ENCODE results near the gene TESK2. TPM values are rescaled to one million over a fixed set of nuclear protein-coding genes. Genes with fewer than 3 reads are reported as not detected.
"Not testable (repeated sequence)": the region's sequence is repeated elsewhere in the genome, so short reads cannot be mapped to it uniquely, and the experiment has no call there.

The TESK2 gene
- total RNA-seq, 1 donor from 2014 or later, result 13.5 TPM

- no peaks in the 10 kb centered on the region for H3K36me3 ChIP-seq
- no peaks in the 10 kb centered on the region for H3K27me3 ChIP-seq
- H3K4me1 ChIP-seq, result no peaks in the 10 kb centered on the region
- H3K4me3 ChIP-seq, result no peak overlapping the region
- TF ChIP-seq POLR2A (IDR thresholded peaks at IDR 0.05), result no peak
- TF ChIP-seq, protein P1, sequence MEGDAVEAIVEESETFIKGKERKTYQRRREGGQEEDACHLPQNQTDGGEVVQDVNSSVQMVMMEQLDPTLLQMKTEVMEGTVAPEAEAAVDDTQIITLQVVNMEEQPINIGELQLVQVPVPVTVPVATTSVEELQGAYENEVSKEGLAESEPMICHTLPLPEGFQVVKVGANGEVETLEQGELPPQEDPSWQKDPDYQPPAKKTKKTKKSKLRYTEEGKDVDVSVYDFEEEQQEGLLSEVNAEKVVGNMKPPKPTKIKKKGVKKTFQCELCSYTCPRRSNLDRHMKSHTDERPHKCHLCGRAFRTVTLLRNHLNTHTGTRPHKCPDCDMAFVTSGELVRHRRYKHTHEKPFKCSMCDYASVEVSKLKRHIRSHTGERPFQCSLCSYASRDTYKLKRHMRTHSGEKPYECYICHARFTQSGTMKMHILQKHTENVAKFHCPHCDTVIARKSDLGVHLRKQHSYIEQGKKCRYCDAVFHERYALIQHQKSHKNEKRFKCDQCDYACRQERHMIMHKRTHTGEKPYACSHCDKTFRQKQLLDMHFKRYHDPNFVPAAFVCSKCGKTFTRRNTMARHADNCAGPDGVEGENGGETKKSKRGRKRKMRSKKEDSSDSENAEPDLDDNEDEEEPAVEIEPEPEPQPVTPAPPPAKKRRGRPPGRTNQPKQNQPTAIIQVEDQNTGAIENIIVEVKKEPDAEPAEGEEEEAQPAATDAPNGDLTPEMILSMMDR (IDR thresholded peaks at IDR 0.05), result no peak
- no peak for TF ChIP-seq POLR2AphosphoS5 (IDR thresholded peaks at IDR 0.05; ENCODE audit: insufficient read depth in 1 of 2, low read depth in 1 of 2)
- no peak overlapping the region for H3K27ac ChIP-seq
- intact Hi-C loops (cut with DNase I), result no loop called here
- DNase-seq (ENCODE audit: extremely low spot score in 2 of 2), result no peak
- H3K9me3 ChIP-seq, result no peaks in the 10 kb centered on the region
These were observed 12.7 kb downstream of the TESK2 start for GRCh38 chr1:45478121-45478814.

DNA sequence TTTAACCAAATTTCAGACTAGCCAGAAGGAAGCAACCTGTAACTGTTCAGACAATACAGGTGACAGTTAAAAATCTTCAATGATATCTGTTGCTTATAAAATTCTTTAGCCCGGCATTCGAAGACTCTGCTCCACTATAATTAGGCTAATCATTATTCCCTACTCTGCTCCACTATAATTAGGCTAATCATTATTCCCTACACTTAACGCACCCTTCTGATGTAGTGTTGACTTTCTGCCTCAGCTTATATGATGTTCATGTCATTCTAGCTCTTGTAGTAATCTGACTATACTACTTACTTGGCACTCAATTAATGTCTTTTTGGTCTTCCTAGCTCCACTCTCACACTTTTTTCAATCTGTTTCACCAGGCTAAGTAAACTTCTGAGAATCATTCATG lies 13.3 kb downstream of the TESK2 start:
- Histone ChIP-seq H3K36me3 (no peaks in the 10 kb centered on the region), H3K4me1 (no peaks in the 10 kb centered on the region), H3K9me3 (no peaks in the 10 kb centered on the region), H3K4me3 (no peak overlapping the region), H3K27ac (no peak overlapping the region), H3K27me3 (no peaks in the 10 kb centered on the region)
- DNase-seq (ENCODE audit: extremely low spot score in 2 of 2), result no peak
- TF ChIP-seq, protein P1 (IDR thresholded peaks at IDR 0.05), result no peak
- TF ChIP-seq POLR2AphosphoS5 (IDR thresholded peaks at IDR 0.05; ENCODE audit: insufficient read depth in 1 of 2, low read depth in 1 of 2), result no peak
- TF ChIP-seq POLR2A (IDR thresholded peaks at IDR 0.05), result no peak
- intact Hi-C loops (cut with DNase I), result no loop called here

DNA sequence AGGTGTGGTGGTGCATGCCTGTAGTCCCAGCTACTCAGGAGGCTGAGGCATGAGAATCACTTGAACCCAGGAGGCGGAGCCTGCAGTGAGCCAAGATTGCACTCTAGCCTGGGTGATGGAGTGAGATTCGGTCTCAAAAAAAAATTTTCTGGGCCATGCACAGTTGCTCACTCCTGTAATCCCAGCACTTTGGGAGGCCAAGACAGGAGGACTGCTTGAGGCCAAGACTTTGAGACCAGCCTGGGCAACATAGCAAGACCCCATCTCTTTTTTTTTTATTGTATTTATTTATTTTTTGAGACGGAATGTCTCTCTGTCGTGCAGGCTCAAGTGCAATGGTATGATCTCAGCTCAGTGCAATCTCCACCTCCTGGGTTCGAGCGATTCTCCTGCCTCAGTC lies 16.8 kb downstream of the TESK2 start:
- H3K4me1 ChIP-seq; H3K27me3 ChIP-seq; H3K9me3 ChIP-seq; DNase-seq (ENCODE audit: extremely low spot score in 2 of 2); H3K27ac ChIP-seq; intact Hi-C loops (cut with DNase I); H3K4me3 ChIP-seq; H3K36me3 ChIP-seq: not testable (repeated sequence)

GRCh38 chr1:45473302-45473701 lies 17.7 kb downstream of the TESK2 start:
- H3K9me3 ChIP-seq, result no peaks in the 10 kb centered on the region
- no peak for DNase-seq (ENCODE audit: extremely low spot score in 2 of 2)
- no peaks in the 10 kb centered on the region for H3K4me1 ChIP-seq
- no peaks in the 10 kb centered on the region for H3K36me3 ChIP-seq
- intact Hi-C loops (cut with DNase I), result no loop called here
- H3K27ac ChIP-seq, result no peak overlapping the region
- no peaks in the 10 kb centered on the region for H3K27me3 ChIP-seq
- TF ChIP-seq, protein P1 (IDR thresholded peaks at IDR 0.05), result no peak
- TF ChIP-seq POLR2AphosphoS5 (IDR thresholded peaks at IDR 0.05; ENCODE audit: insufficient read depth in 1 of 2, low read depth in 1 of 2) (no peak), POLR2A (IDR thresholded peaks at IDR 0.05) (no peak)
- H3K4me3 ChIP-seq, result no peak overlapping the region

- no peaks in the 10 kb centered on the region for H3K4me1 ChIP-seq
- no peaks in the 10 kb centered on the region for H3K36me3 ChIP-seq
- H3K27me3 ChIP-seq, result no peaks in the 10 kb centered on the region
- intact Hi-C loops (cut with DNase I), result no loop called here
- DNase-seq (ENCODE audit: extremely low spot score in 2 of 2), result no peak
- no peak overlapping the region for H3K4me3 ChIP-seq
- no peak overlapping the region for H3K27ac ChIP-seq
- TF ChIP-seq POLR2AphosphoS5 (IDR thresholded peaks at IDR 0.05; ENCODE audit: insufficient read depth in 1 of 2, low read depth in 1 of 2) (no peak), POLR2A (IDR thresholded peaks at IDR 0.05) (no peak)
- TF ChIP-seq, protein P1 (IDR thresholded peaks at IDR 0.05), result no peak
- H3K9me3 ChIP-seq, result no peaks in the 10 kb centered on the region
These were observed 20.6 kb downstream of the TESK2 start for GRCh38 chr1:45470306-45470798.

DNA sequence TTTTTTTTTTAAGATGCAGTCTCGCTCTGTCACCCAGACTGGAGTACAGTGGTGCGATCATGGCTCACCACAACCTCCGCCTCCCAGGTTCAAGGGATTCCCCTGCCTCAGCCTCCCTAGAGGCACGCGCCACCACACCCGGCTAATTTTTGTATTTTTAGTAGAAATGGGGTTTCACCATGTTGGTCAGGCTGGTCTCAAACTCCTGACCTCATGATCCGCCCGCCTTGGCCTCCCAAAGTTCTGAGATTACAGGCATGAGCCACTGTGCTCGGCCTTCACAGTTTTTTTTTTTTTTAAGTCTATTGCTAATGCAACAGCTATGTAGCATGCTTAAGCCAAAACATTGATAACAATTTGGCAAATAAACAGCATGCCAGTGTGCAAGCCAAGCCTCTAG lies 23.6 kb downstream of the TESK2 start:
- H3K36me3 ChIP-seq; DNase-seq (ENCODE audit: extremely low spot score in 2 of 2); intact Hi-C loops (cut with DNase I); H3K27ac ChIP-seq; H3K27me3 ChIP-seq; H3K4me3 ChIP-seq; H3K4me1 ChIP-seq; H3K9me3 ChIP-seq: not testable (repeated sequence)
